Stimulated activated CD4-positive, alpha-beta T cell treated with anti-CD3 and anti-CD28 coated beads, TNF-alpha, amount 100 ng/mL, for 1 hour (primary cell): Measurements from ENCODE around the gene VGLL2.

Experiments used
- DNase-seq, 3 donors: peaks; one replicate each; pipeline ENCODE4 v3.0.0-alpha.2; 2020; ENCODE audit warnings: low read depth in 3 of 3, low spot score in 1 of 3

Gene VGLL2

DNA sequence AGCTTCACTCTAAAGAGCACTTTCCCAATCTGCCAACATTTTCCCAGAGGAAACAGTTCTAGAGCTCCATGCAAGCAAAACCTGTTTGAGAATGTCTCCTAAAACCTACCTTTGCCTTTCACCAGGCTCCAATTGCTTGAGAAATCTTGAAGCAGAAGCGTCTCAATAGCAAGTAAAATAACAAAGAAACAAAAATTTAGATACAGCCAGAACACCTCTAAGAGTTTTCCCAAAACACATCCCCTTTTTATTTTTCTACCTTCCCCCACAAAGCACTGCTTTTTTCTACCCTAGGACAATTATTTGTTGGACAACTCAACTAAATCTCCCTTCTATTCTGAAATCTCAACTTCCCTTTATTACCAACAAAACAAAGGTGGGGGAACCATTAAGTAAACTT, 3.6 kb downstream of the VGLL2 start:
- DNase-seq, result no peak

GRCh38 chr6:117269638-117270054, 4.3 kb downstream of the VGLL2 start:
- no peak for DNase-seq

DNA sequence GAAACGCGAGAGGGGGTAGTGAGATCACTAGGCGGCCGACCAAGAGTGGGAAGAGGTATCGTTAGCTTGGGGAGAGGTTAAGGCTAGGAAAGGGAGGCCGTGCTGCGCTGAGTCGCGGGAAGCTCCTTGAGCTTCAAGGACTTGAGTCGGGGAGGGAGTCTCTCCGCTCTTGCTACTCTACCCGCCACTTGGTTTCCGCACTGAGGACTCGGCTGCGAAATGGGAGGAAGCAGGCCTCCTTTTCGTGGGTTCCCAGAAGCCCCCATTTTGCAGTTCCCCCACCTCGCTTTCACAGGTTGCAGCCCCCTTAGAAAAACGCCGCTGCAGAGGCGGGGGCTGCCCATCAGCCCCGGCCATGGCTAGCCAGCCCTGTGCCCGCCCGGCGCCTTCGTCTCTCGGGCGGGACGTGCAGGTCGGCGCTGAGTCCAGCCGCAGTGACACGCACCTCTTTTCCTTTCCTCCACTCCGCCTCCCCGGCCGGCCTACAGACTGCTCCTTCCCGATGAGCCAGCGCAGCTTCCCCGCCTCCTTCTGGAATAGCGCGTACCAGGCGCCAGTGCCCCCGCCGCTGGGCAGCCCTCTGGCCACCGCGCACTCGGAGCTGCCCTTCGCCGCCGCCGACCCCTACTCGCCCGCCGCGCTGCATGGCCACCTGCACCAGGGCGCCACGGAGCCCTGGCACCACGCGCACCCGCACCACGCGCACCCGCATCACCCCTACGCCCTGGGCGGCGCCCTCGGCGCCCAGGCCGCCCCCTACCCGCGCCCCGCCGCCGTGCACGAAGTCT, 4.9 kb downstream of the VGLL2 start:
- DNase-seq, result no peak

DNA sequence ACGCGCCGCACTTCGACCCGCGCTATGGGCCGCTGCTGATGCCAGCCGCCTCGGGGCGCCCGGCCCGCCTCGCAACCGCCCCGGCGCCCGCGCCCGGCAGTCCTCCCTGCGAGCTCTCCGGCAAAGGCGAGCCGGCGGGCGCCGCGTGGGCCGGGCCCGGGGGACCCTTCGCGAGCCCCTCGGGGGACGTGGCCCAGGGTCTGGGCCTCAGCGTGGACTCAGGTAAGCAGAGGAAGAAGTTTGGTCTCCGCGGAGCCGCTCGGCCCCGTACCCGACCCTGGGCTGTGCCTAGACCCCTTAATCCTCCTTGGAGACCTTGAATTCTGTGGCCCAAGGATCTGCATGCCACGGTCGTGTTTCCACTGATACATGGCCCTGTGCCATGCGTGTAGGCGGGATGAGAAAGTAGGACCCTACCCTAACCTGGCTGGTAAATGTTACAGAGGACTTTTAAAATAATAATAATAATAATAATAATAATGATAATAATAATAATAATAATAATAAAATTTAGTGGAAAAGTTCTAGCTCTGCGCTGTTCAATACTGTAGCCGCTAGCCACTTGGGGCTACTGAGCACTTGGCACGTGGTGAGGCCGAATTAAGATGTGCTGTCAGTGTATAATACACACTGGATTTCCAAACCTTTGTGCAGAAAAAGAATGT, 5.6 kb downstream of the VGLL2 start:
- DNase-seq, result no peak

DNA sequence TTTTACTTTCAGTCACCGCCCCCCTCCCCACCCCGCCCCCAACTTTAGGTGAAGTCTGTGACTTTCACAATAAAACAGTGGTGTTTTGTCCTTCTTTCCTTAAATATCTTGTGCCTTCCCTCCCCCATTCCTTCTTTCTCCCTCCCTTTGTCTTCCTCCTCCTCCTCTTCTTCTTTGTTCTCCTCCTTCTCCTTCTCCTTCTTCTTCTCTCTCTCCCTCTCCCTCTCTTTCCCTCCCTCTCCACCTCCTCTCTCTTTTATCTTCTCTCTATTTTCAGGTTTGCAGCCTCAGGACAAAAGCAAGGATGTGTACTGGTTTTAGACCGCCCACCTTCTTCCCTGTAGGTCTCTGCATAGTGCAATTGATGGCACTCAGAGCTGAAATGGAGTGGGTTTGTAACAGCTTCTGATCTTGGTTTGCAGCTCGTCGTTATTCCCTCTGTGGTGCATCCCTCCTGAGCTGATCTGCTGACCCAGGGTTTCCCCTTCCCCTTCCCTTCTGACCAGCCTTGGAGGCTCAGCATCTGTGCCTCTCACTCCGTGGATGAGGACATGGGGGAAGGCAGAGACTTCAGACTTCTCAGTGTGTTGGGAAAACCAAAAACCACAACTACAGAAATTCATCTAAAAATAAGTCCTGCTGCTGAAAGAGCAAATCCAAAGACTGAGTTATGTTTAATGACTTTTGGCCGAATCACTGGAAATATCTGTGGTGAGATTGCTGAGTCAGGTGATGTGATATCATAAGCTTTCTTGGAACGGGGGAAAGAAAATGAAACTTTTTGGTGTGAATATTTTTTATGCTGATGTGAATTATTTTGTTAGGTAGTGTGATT, 6.9 kb downstream of the VGLL2 start:
- DNase-seq, result no peak

GRCh38 chr6:117272891-117273290, 7.5 kb downstream of the VGLL2 start:
- DNase-seq, result no peak

GRCh38 chr6:117275205-117275604, 9.8 kb downstream of the VGLL2 start:
- DNase-seq, result no peak

- no peak for DNase-seq
Measured at GRCh38 chr6:117275711-117276110, 10.4 kb downstream of the VGLL2 start.

- DNase-seq, result no peak
Measured at GRCh38 chr6:117276778-117277316, 11.5 kb downstream of the VGLL2 start.

DNA sequence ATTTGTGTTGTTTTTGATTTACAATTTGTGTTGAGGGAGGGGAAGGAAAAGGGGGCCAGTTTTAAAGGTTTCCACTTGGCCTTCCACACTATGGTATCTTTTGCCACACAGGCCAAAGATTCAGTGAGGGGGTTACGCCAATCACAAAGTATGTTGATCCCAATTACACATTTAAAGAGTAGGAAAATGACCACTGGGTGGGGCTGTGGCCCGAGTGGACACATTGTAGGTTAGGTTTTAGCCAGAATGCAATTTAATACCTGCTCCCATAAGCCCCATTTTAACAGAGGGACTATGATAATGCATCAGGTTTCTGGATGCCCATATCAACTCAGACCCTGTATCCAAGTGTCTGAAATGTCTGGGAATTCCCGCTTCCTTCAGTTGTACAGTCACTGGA, 15.6 kb downstream of the VGLL2 start:
- no peak for DNase-seq

DNA sequence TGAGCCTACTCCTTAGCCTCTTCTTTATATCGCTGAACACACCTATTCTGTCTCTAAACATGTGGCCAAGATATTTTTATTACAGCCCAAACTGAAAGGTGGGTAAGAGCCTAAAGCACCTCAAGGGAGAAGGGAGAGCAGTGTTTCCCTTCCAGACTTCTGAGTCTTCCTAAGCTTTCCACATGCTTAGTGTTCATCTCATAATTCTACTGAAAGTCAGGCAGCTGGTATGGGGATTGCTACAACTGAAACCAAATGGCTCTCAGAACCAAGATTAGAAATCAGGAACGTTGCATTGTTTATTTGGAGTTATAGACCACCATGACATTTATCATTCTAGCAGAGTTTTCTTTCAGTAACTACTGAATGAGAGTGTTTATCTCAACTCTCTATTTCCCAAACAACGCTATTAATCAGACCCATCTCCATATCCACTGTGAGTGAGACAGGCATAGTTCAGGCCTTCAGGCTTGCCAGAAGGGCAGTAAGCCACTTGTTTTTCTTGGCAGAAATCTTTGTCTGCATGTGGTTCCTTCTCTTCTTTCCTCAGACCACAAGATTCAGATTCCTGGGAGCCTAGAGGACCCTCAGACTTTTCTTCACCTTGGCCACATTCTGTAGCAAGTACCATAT, 22.8 kb downstream of the VGLL2 start:
- no peak for DNase-seq

GRCh38 chr6:117290173-117290846, 25.0 kb downstream of the VGLL2 start:
- no peak for DNase-seq

DNA sequence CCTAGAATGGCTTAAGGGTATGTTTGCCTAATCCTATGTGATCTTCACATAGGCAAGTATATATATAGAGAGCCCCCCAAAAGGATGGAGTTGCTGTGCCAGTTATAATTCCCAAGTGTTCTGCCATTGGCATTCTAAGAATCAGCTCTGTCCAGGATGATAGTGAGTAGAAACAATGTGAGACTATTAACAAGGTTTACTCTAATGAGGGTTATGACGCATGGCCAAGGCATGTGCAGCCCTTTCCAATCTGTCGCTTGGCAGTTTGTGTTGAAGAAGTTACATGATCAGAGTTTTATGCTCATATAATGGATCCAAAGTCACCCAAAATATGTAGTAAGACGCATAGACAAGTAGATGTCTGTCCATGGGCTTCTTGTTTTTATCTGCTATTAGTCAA, 33.6 kb downstream of the VGLL2 start:
- DNase-seq, result no peak

DNA sequence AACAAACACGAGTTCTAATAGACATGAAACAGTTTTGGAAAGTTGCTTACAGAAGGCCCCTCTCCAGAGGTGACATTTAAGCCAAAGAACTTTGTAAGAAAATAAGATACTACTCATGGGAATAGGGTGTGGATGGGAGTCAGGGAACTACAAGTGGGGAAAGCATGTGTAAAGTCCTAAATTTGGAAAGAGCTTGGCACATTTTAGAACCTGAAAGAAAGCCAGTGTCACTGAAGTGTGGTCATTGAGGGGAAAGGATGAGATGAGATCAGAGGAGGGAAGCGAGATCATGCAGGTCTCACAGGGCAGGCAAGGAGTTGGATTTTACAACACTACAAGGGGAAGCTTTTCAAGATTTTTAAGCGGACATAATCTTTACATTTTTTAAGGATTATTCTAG, 38.0 kb downstream of the VGLL2 start:
- no peak for DNase-seq

DNA sequence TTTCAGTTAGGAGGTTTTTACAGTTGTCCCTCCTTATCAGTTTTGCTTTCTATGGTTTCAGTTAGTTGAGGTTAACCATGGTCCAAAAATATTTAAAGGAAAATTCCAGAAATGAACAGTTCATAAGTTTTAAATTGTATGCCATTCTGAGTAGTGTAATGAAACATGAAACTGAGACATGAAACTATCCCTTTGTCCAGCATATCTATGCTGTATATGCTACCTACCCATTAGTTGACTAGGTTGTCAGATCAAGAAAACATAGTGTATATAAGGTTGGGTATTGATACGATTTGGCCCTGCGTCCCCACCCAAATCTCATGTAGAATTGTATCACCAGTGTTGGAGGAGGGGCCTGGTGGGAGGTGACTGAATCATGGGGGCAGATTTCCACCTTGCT, 39.1 kb downstream of the VGLL2 start:
- no peak for DNase-seq

DNA sequence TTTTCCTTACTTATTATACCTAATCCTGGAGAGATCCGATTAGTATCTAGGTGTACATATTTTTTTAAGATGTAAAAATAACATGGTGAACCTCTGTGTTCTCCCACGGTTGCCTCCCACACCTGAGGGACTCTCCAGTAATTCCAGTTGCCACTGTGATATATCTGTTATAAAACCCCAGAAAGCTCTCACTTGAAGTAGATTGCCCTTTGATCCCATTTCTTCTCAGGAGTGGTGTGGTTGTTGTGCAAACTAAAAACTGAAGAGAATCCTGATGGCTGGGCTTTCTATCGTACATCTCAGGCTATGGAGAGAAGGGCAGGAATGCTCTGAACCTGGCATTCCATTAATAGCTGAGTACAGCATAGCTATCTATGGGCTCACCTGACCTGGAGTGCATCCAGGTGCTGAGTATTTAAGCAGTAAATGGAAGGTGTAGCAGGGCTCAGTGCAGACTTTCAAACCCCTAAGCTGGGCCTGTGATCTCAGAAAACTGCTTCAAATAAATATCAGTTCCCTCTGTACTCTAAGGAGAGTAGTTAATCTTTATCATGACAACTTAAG, 41.0 kb downstream of the VGLL2 start:
- no peak for DNase-seq

DNA sequence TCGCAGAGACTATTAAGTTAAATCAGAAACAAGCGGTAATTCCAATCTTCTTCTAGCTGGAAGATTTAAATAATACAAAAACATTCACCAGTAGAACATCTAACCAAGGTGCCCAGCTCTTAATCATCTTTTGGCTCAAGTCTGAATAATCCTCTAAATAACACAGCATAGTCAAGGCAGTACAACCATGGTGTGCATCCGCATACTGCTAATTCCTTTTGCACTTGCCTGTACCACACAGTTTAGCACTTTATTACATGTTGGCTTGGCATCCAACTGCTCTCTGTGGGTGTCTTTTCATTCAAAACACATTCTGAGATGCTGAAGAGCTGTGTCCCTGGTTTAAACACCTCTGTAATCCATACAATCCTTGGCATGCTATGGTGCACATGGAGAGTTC, 42.3 kb downstream of the VGLL2 start:
- no peak for DNase-seq

DNA sequence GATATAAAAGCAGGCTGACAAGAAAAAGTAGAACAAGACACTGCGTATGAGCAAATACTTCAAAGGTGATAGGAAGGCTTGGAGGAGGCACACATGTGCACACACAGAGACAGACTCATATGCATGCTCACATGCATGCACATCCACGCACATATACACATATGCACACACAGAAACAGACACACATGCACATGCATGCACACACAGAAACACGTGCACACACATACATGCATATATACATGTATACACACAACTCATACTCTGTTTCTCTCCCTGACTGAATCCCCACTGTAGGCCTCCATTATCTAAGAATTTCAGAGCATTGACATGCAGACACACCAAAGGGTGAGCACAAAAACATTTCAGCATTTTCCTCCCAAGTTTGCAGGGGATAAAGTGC, 43.7 kb downstream of the VGLL2 start:
- DNase-seq, result no peak

DNA sequence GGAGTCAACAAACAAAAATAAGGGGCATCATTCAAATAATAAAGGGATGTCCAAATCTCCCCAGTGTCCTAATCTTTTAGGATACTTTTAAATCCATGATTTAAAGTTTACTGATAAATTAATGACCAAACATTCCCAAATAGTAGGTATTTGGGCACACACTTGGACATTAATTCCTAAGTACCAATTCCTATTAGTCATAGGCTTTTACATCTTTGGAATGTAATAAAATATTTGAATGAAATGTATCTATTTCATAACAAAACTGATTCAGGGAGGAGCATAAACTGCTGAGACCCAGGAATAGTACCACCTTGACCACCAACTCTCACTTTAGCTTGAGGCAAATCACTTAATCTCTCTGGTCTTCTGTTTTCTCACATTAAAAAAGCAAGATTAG, 44.3 kb downstream of the VGLL2 start:
- DNase-seq, result no peak

- no peak for DNase-seq
Measured at GRCh38 chr6:117311310-117311709, 46.0 kb downstream of the VGLL2 start.
